Psoas muscle (tissue), 8 donors: ENCODE data around the gene BCKDHA. TPM values are rescaled to one million over a fixed set of nuclear protein-coding genes. Genes with fewer than 3 reads are reported as not detected.

Experiments
- ATAC-seq, 4 donors: fragments of 200-7000 bp; cut with Tn5 transposase; one replicate each; pipeline ENCODE4 v1.9.1; 2020; ENCODE audit warnings: moderate library complexity in 3 of 4, mild to moderate bottlenecking in 2 of 4
- DNase-seq, 2 donors: peaks; one replicate each; pipeline ENCODE4 v3.0.0-alpha.2; 2020
- H3K27ac ChIP-seq: fragments of 200-600 bp; one replicate; pipeline ENCODE4 v1.8.0; 2022
- H3K27me3 ChIP-seq, 3 donors: fragments of 200-600 bp in 1 of 3; one replicate each; pipeline versions ENCODE4 v1.6.1 to v1.8.0; 2013 to 2022; ENCODE audit warnings: low read length in 2 of 3, mild to moderate bottlenecking in 2 of 3, moderate library complexity in 1 of 3; ENCODE audit not compliant: insufficient read depth in 3 of 3
- H3K36me3 ChIP-seq, 2 donors: fragments of 200-600 bp in 1 of 2; one replicate each; pipeline versions ENCODE4 v1.6.1 to v1.8.0; 2013 to 2022; ENCODE audit warnings: low read depth in 1 of 2, mild to moderate bottlenecking in 1 of 2, moderate library complexity in 1 of 2; ENCODE audit not compliant: insufficient read depth in 1 of 2
- H3K4me1 ChIP-seq: fragments of 200-600 bp; one replicate; pipeline ENCODE4 v1.8.0; 2022
- H3K4me3 ChIP-seq: fragments of 200-600 bp; one replicate; pipeline ENCODE4 v1.8.0; 2022; ENCODE audit warnings: mild to moderate bottlenecking
- H3K9me3 ChIP-seq: fragments of 200-600 bp; one replicate; pipeline ENCODE4 v1.8.0; 2022
- WGBS, 3 donors: extraction: QIAGEN DNeasy Blood & Tissue Kit; methylation state at CpG; one replicate each; pipeline versions ENCODE4 v1.1.6 to v1.1.7; 2013; 5-methylcytosine and 5-hydroxymethylcytosine counted together
- intact Hi-C, 2 donors: fragments of 100-400 bp; cut with DNase I; formaldehyde crosslinking; loops; one replicate each; pipeline versions ENCODE4 v1.11.0 to v1.14.2; 2022
- polyA plus RNA-seq, 3 donors: library from polyadenylated mRNA; stranded (reverse); fragments of 200-250 nt; gene quantifications; one replicate each; pipeline ENCODE4 v1.2.3, GENCODE V29; 2013
- total RNA-seq, 4 donors: library from RNA; stranded (reverse); fragmentation: NEBNext Ultra II Directional in 2 of 4; extraction: Animal tissue kit (Norgen Biotek cat#: 25700) in 2 of 4; gene quantifications; one replicate each; pipeline versions ENCODE4 v1.2.1 to v1.2.4, GENCODE V29; 2021 to 2023
- TF ChIP-seq, protein P1 (sequence below): fragments of 200-600 bp; IDR thresholded peaks from one replicate; pipeline ENCODE4 v1.8.0; 2022; ENCODE audit warnings: antibody characterized with exemption
- donor health status: healthy with polysubstance abuse.
- donor health status: DM: no; HTN: no; CAD: no; lungs with moderate emphysema.
- donor health status: Bipolar disorder and iron deficiency.
- donor health status: healthy.
- donor health status: DM: yes; HTN: yes; CAD: no.
- donor health status: DM: no; HTN: no; CAD: no.
- donor health status: DM: no; HTN: no; CAD: no.
- donor health status: DM: yes; HTN: yes; CAD: no.

The BCKDHA gene
- total and polyA plus RNA-seq, 7 donors, result 31.5 to 58.8 (median 43.3) TPM

DNA sequence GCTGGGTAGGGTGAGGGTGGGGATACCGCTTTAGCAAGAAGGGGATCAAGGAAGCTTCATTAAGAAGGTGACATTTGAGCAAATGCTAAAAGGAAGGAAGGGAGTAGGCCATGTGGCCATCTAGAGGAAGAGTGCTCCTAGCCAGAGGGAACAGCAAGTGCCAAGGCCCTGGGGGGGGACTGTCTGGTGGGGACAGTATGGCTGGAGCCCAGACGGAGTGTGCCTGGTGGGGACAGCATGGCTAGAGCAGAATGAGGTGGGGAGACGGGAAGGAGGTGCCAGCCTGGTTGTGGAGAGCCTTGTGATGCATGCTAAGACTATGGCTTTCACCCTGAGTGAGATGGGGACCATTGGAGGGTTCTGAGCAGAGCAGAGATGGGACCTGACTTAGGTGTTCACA lies 41.8 kb upstream of the BCKDHA start:
- Histone ChIP-seq H3K36me3 (no peaks in the 10 kb centered on the region), H3K4me3 (no peak overlapping the region), H3K27ac (no peak overlapping the region), H3K27me3 (peaks cover 0 to 28% (median 0%) of the 10 kb centered on the region in 3 donors), H3K9me3 (no peaks in the 10 kb centered on the region), H3K4me1 (peaks cover 3% of the 10 kb centered on the region)
- TF ChIP-seq, protein P1, sequence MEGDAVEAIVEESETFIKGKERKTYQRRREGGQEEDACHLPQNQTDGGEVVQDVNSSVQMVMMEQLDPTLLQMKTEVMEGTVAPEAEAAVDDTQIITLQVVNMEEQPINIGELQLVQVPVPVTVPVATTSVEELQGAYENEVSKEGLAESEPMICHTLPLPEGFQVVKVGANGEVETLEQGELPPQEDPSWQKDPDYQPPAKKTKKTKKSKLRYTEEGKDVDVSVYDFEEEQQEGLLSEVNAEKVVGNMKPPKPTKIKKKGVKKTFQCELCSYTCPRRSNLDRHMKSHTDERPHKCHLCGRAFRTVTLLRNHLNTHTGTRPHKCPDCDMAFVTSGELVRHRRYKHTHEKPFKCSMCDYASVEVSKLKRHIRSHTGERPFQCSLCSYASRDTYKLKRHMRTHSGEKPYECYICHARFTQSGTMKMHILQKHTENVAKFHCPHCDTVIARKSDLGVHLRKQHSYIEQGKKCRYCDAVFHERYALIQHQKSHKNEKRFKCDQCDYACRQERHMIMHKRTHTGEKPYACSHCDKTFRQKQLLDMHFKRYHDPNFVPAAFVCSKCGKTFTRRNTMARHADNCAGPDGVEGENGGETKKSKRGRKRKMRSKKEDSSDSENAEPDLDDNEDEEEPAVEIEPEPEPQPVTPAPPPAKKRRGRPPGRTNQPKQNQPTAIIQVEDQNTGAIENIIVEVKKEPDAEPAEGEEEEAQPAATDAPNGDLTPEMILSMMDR, result no peak
- 68 to 77% (median 69%) methylated on average over 3 of the region's 3 CpGs for WGBS, 3 donors
- ATAC-seq (no peak), DNase-seq (no peak)
- intact Hi-C loops, result no loop called here

- intact Hi-C loops, result no loop called here
- DNase-seq (no peak), ATAC-seq (no peak)
- H3K36me3 ChIP-seq, result no peaks in the 10 kb centered on the region
- 82 to 85% (median 84%) methylated on average over 11 of the region's 11 CpGs for WGBS, 3 donors
- no peak overlapping the region for H3K27ac ChIP-seq
- peaks cover 0 to 20% (median 0%) of the 10 kb centered on the region in 3 donors for H3K27me3 ChIP-seq
- no peak overlapping the region for H3K4me3 ChIP-seq
- no peaks in the 10 kb centered on the region for H3K9me3 ChIP-seq
- peaks cover 3% of the 10 kb centered on the region for H3K4me1 ChIP-seq
- TF ChIP-seq, protein P1, result no peak
These were observed 40.5 kb upstream of the BCKDHA start for GRCh38 chr19:41356984-41357739.

DNA sequence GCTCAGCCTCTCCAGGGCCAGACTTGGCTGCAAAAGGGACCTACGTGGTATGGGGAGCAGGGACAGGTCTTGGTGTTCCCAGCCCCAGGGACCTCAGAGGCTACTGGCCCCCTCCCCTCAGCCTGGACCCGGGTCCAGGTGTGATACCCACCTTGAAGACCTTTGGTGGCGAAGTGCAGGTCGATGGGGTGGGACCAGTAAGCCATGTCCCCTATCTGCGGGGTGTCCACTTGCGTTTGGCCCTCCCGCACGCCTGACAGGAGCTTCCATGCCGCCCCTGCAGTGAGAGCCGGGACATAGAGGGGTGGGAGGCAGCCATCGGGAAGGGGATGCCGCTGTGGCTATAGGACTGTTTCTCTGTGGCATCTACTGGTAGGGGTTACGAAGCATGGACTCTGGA lies 39.9 kb upstream of the BCKDHA start:
- 90 to 95% (median 93%) methylated on average over 13 of the region's 13 CpGs for WGBS, 3 donors
- peaks cover 3% of the 10 kb centered on the region for H3K4me1 ChIP-seq

DNA sequence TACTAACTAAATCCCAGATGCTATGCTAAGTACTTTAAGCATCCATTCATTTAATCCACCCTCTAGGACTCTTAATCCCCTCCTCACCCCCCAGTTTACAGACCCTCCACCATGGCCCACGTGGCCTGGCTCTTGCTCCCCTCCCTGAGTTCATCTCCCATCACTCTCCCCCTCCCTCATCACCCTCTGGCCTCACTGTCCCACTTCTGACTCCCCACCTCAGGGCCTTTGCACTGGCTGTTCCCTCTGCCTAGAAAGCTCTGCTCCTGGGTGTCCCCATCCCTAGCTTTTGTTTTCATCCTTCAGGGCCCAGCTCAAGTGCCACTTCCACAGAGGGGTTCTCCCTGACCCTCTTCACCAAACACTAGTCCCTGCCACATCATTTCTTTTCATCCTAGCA lies 37.9 kb upstream of the BCKDHA start:
- no peak for DNase-seq
- Histone ChIP-seq H3K4me1 (peaks cover 2% of the 10 kb centered on the region), H3K9me3 (no peaks in the 10 kb centered on the region), H3K36me3 (no peaks in the 10 kb centered on the region), H3K4me3 (no peak overlapping the region), H3K27me3 (peaks cover 0 to 2% (median 0%) of the 10 kb centered on the region in 3 donors), H3K27ac (no peak overlapping the region)
- intact Hi-C loops, result no loop called here
- WGBS, 3 donors, result 82 to 100% (median 98%) methylated on average over 1 of the region's 1 CpG
- TF ChIP-seq, protein P1, result no peak
- ATAC-seq, result no peak

More for the DNA sequence above, 39.9 kb upstream of the BCKDHA start:
- Histone ChIP-seq H3K4me3 (no peak overlapping the region), H3K27me3 (peaks cover 0 to 19% (median 0%) of the 10 kb centered on the region in 3 donors), H3K27ac (no peak overlapping the region), H3K36me3 (no peaks in the 10 kb centered on the region), H3K9me3 (no peaks in the 10 kb centered on the region)
- no peak for ATAC-seq
- TF ChIP-seq, protein P1, result no peak
- DNase-seq, result no peak
- intact Hi-C loops, result no loop called here
